PC-3 (cell line): Measurements from ENCODE around the gene NKD1. TPM values are rescaled to one million over a fixed set of nuclear protein-coding genes. Genes with fewer than 3 reads are reported as not detected.

ENCODE experiments used
- ATAC-seq: fragments of 200-7000 bp; cut with Tn5 transposase; 2 replicates; pipeline ENCODE4 v1.9.1; 2020; ENCODE audit warnings: mild to moderate bottlenecking, moderate library complexity
- BruUV-seq: library from RNA; stranded (reverse); fragments of 400-500 nt; replicated peaks from 2 replicates; lab custom pipeline; 2021; lab: Mats Ljungman, UMichigan
- CTCF ChIA-PET: fragments of 300-600 bp; sonication (Branson Sonifier 250); formaldehyde crosslinking; loops from one replicate; lab custom pipeline; 2022; ENCODE audit warnings: antibody characterized with exemption; lab: Charles Lee
- POLR2A ChIA-PET: fragments of 300-600 bp; sonication (Branson Sonifier 250); formaldehyde crosslinking; loops from one replicate; lab custom pipeline; 2022; ENCODE audit warnings: antibody characterized with exemption; ENCODE audit not compliant: unreplicated experiment; lab: Charles Lee
- DNase-seq: peaks from one replicate; pipeline ENCODE4 v3.0.0-alpha.2; 2015
- H2AFZ ChIP-seq: fragments of 300-600 bp; sonication (generic); 2 replicates; pipeline ENCODE4 v1.6.0; 2016; ENCODE audit warnings: antibody characterized with exemption, low read length
- H3F3A ChIP-seq: fragments of 300-600 bp; sonication (generic); one replicate; pipeline ENCODE4 v1.6.0; 2017; ENCODE audit warnings: antibody characterized with exemption, low read length, control low read depth, mild to moderate bottlenecking; ENCODE audit not compliant: unreplicated experiment
- H3K27ac ChIP-seq: fragments of 300-600 bp; sonication (generic); 2 replicates; pipeline ENCODE4 v1.5.1; 2016; ENCODE audit warnings: mild to moderate bottlenecking, low read length
- H3K27me3 ChIP-seq: fragments of 300-600 bp; sonication (generic); 2 replicates; pipeline ENCODE4 v1.6.1; 2016; ENCODE audit warnings: low read length, mixed read lengths
- H3K36me3 ChIP-seq: fragments of 300-600 bp; sonication (generic); 2 replicates; pipeline ENCODE4 v1.6.1; 2016; ENCODE audit warnings: low read depth, mixed run types, low read length, mixed read lengths
- H3K4me1 ChIP-seq: fragments of 300-600 bp; sonication (generic); 2 replicates; pipeline ENCODE4 v1.5.1; 2016; ENCODE audit warnings: low read length; ENCODE audit not compliant: insufficient read depth
- H3K4me2 ChIP-seq: fragments of 300-600 bp; sonication (generic); 2 replicates; pipeline ENCODE4 v1.6.0; 2016; ENCODE audit warnings: low read length
- H3K4me3 ChIP-seq: fragments of 300-600 bp; sonication (generic); 2 replicates; pipeline ENCODE4 v1.5.1; 2016; ENCODE audit warnings: mild to moderate bottlenecking, low read length, mixed read lengths
- H3K79me2 ChIP-seq: fragments of 300-600 bp; sonication (generic); 2 replicates; pipeline ENCODE4 v1.6.1; 2017; ENCODE audit warnings: low read length, mixed read lengths
- H3K9ac ChIP-seq: fragments of 300-600 bp; sonication (generic); 2 replicates; pipeline ENCODE4 v1.6.0; 2016; ENCODE audit warnings: mild to moderate bottlenecking, low read length
- H3K9me2 ChIP-seq: fragments of 300-600 bp; sonication (generic); replicated peaks from 2 replicates; pipeline ENCODE4 v1.6.1; 2016; ENCODE audit warnings: mixed run types, low read length, mixed read lengths
- H3K9me3 ChIP-seq: fragments of 300-600 bp; sonication (generic); 2 replicates; pipeline ENCODE4 v1.6.1; 2016; ENCODE audit warnings: low read length, mixed read lengths
- H4K20me1 ChIP-seq: fragments of 300-600 bp; sonication (generic); 2 replicates; pipeline ENCODE4 v1.6.1; 2016; ENCODE audit warnings: low read length, mixed read lengths
- EZH2 ChIP-seq: fragments of 300-600 bp; sonication (generic); IDR thresholded peaks from one replicate; pipeline ENCODE4 v1.6.1; 2017; ENCODE audit warnings: antibody characterized with exemption, mild to moderate bottlenecking, low read length; ENCODE audit not compliant: unreplicated experiment
- EZH2phosphoT487 ChIP-seq: fragments of 300-600 bp; sonication (generic); IDR thresholded peaks from 2 replicates; pipeline ENCODE4 v1.6.1; 2018; ENCODE audit warnings: mild to moderate bottlenecking, antibody characterized with exemption, low read length, borderline replicate concordance
- intact Hi-C: fragments of 100-400 bp; cut with micrococcal nuclease; formaldehyde crosslinking; loops from 2 replicates; pipeline ENCODE4 v1.9.0; 2023
- total RNA-seq: library from RNA; depleted of rRNA; stranded (reverse); fragments of >200 nt; gene quantifications from 2 replicates; pipeline ENCODE4 v1.2.3, GENCODE V29; 2014
- TF ChIP-seq, protein P1 (sequence below): fragments of 300-600 bp; sonication (generic); conservative IDR thresholded peaks from 2 replicates; pipeline ENCODE4 v1.5.1; 2017; ENCODE audit warnings: antibody characterized with exemption, low read depth, mild to moderate bottlenecking, low read length

Gene NKD1
- total RNA-seq, 1 experiment from 2014 or later = 0.07 TPM

- Histone ChIP-seq H3K4me2 (no peak overlapping the region), H3K9me2 (no peaks in the 10 kb centered on the region), H3K9ac (no peak overlapping the region), H3F3A (no peaks in the 10 kb centered on the region), H3K36me3 (no peaks in the 10 kb centered on the region), H3K4me1 (no peaks in the 10 kb centered on the region), H2AFZ (no peak overlapping the region), H3K79me2 (no peaks in the 10 kb centered on the region), H3K4me3 (no peak overlapping the region), H3K9me3 (no peaks in the 10 kb centered on the region), H4K20me1 (no peaks in the 10 kb centered on the region), H3K27me3 (no peaks in the 10 kb centered on the region), H3K27ac (no peak overlapping the region)
- ChIA-PET POLR2A (no interaction called here), CTCF (no interaction called here)
- BruUV-seq = no TSS peak
- no peak for TF ChIP-seq EZH2
- TF ChIP-seq EZH2phosphoT487 = no peak
- TF ChIP-seq, protein P1, sequence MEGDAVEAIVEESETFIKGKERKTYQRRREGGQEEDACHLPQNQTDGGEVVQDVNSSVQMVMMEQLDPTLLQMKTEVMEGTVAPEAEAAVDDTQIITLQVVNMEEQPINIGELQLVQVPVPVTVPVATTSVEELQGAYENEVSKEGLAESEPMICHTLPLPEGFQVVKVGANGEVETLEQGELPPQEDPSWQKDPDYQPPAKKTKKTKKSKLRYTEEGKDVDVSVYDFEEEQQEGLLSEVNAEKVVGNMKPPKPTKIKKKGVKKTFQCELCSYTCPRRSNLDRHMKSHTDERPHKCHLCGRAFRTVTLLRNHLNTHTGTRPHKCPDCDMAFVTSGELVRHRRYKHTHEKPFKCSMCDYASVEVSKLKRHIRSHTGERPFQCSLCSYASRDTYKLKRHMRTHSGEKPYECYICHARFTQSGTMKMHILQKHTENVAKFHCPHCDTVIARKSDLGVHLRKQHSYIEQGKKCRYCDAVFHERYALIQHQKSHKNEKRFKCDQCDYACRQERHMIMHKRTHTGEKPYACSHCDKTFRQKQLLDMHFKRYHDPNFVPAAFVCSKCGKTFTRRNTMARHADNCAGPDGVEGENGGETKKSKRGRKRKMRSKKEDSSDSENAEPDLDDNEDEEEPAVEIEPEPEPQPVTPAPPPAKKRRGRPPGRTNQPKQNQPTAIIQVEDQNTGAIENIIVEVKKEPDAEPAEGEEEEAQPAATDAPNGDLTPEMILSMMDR = no peak
- intact Hi-C loops = no loop called here
- DNase-seq (no peak), ATAC-seq (no peak)
These were observed 61.3 kb downstream of the NKD1 start for GRCh38 chr16:50609471-50609870.

DNA sequence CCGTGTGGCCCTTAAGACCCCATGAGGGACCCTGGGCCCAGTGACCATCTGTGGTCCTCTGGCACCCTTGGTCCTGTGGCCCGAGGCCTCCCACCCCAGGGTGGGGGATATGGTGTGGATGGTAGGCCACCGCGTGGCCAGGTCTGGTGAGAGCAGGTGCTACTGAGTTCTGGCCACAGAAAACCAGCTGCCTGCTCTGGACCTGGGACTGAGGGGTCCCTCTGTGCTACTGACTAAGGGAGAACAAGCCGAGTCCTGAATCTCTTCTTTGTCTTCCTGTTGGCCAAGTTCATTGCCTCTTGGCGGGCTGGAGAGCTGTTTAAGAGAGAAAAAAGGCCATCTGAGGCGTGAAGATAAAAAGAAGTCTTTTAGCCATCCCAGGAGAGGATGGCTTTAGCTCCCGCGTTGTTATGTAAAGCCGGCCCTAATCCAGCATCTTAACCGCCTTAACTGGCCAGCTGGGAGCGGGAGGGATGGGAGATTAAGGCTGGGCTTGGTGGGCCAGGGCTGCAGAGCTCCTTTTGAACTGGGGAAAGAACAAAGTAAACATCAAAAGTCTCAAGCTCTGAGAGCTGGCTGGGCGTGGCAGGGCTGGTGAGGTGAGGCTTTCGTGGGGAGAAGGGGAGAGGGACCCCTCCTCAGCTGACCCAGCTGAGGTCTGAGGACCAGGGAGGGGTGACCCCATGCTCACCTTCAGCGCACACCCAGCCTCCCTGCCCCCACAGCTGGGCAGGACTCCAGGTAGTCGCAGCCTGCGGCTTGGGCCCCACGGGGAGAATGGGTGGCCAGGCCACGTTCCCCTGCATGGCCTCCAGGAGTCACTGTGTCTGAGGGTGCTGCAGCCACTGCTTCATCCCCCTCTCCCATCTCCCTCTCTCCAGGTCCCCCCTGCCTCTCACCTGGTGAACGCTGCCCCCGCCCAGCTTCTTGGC is 62.4 kb downstream of the NKD1 start:
- Histone ChIP-seq H3K4me2 (no peak overlapping the region), H3K4me1 (no peaks in the 10 kb centered on the region), H3K9me3 (no peaks in the 10 kb centered on the region), H4K20me1 (no peaks in the 10 kb centered on the region), H3K79me2 (no peaks in the 10 kb centered on the region), H3F3A (no peaks in the 10 kb centered on the region), H3K9ac (no peak overlapping the region), H3K27me3 (no peaks in the 10 kb centered on the region), H2AFZ (no peak overlapping the region), H3K36me3 (no peaks in the 10 kb centered on the region), H3K9me2 (no peaks in the 10 kb centered on the region), H3K4me3 (no peak overlapping the region), H3K27ac (no peak overlapping the region)
- ATAC-seq (no peak), DNase-seq (no peak)
- CTCF ChIA-PET = interaction anchor here (0.8 kb wide), 1 partner anchor 55 kb away, joined by 3 read pairs; no protein-coding TSS in a partner anchor
- no TSS peak for BruUV-seq
- POLR2A ChIA-PET = no interaction called here
- TF ChIP-seq, protein P1 = no peak
- no peak for TF ChIP-seq EZH2
- TF ChIP-seq EZH2phosphoT487 = no peak
- intact Hi-C loops = no loop called here

DNA sequence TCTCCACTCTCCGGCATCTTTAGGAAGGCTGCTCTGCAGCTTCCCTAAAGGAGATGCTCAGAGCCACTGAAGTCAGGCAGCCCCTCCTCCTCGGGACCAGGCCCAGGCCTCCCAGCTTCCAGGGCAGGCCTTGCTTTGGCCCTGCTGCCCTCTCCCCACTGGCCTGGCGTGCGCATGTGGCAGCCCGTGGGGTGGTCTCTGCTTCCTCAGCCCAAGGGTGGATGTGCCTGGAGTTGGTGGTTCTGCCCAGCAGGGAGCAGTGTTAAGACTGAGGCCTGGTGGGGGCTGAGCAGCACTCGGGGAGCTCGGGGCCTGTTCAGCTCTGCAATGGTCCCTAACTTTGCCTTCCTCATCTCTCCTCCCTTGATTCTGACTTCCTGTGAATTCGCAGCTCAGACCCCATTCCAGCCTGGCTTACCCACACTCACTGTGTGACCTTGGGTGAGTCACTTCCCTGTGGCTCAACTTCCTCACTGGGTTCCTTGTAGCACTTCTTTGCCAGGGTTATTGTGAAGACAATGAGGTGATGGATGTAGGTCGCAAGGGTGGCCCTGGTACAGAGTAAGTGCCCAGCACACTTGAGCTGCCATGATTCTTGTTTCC is 63.2 kb downstream of the NKD1 start:
- no peak; the same call in 1 of the 2 replicates for ATAC-seq
- CTCF ChIA-PET = no interaction called here
- Histone ChIP-seq H3K4me2 (no peak overlapping the region), H2AFZ (no peak overlapping the region), H3K27ac (no peak overlapping the region), H3K27me3 (no peaks in the 10 kb centered on the region), H3K4me1 (no peaks in the 10 kb centered on the region), H3K36me3 (no peaks in the 10 kb centered on the region), H3K4me3 (no peak overlapping the region), H3K79me2 (no peaks in the 10 kb centered on the region), H3K9me3 (no peaks in the 10 kb centered on the region), H3K9ac (no peak overlapping the region), H3K9me2 (no peaks in the 10 kb centered on the region), H3F3A (no peaks in the 10 kb centered on the region), H4K20me1 (no peaks in the 10 kb centered on the region)
- BruUV-seq = no TSS peak
- intact Hi-C loops = no loop called here
- peak; percentile 6 for DNase-seq
- TF ChIP-seq, protein P1 = no peak
- POLR2A ChIA-PET = no interaction called here
